ENCODE results near the gene CYP24A1. TPM values are rescaled to one million over a fixed set of nuclear protein-coding genes. Genes with fewer than 3 reads are reported as not detected.

The CYP24A1 gene
- total and polyA plus RNA-seq, 2 of the 13 experiments (the other 11 are each of a cell fraction or from before 2014, with no cell fraction given): 9.4 to 32.7 TPM

DNA sequence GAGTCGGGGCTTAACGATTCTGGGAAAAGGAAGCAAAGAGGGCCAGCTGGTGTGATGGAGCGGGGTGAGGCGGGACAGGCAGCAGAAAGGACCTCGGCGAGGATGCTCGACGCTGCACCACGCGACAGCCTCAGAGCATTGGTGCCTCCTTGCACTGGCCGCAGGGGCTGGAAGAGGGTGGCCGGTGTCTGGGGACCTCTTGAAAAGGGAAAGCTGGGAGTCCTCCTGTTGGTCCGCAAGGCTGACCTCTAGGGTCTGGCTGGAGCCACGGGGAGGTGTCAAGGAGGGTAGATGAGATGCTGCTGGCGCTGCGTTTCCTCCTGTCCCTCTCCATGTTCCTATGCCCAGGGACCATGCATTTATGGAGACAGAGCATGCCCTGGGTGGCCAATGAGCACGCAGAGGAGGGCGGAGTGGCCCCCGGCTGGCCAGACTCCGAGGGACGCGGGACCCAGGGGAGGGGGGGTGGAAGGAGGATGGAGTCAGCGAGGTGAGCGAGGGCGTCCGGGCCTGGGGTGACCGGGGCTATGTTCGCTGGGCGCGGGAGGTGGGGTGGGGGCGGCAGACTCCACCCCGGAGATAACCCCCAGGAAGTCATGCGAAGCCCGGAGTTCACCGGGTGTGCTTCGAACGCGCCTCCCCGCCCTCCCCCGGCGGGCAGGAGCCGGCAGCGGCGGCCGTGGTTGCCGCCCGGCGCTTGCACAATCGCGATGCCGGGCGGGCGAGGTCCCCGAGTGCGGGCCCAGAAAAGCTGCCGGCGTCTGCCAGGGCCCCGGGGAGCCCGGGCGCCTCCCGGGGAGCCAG, at the start of gene CYP24A1 (continued):
- TF ChIP-seq ARID5B (CRISPR knock-in tag; IDR thresholded peaks at IDR 0.05) (peak; percentile 45; the same call in 1 of the 2 replicates), ZBTB34 (CRISPR knock-in tag; IDR thresholded peaks at IDR 0.05) (0 out of 2 replicates have a peak, but pooled peaks have one; percentile 22), ZFY (CRISPR knock-in tag; IDR thresholded peaks at IDR 0.05) (peak; percentile 47; the same call in 1 of the 2 replicates), SKI (IDR thresholded peaks at IDR 0.05; ENCODE audit: partially characterized antibody) (peak; percentile 24), HMGXB4 (CRISPR knock-in tag; IDR thresholded peaks at IDR 0.05; ENCODE audit: borderline replicate concordance in 1 of 2, low read depth in 1 of 2) (no peak), SMAD1 (CRISPR knock-in tag; IDR thresholded peaks at IDR 0.05; ENCODE audit: borderline replicate concordance, low read depth) (0 out of 2 replicates have a peak, but pooled peaks have one; percentile 20), MED1 (CRISPR knock-in tag; IDR thresholded peaks at IDR 0.05) (peak; percentile 41; the same call in 1 of the 2 replicates), SNAI1 (CRISPR knock-in tag; IDR thresholded peaks at IDR 0.05; ENCODE audit: borderline replicate concordance) (no peak), SAP130 (CRISPR knock-in tag; IDR thresholded peaks at IDR 0.05; ENCODE audit: low read depth) (peak; percentile 37; the same call in 1 of the 2 replicates), RARA (CRISPR knock-in tag; IDR thresholded peaks at IDR 0.05) (0 out of 2 replicates have a peak, but pooled peaks have one; percentile 38), PITX1 (CRISPR knock-in tag; IDR thresholded peaks at IDR 0.05) (no peak), SALL1 (CRISPR knock-in tag; IDR thresholded peaks at IDR 0.05) (peak; percentile 33), NFYC (CRISPR knock-in tag; IDR thresholded peaks at IDR 0.05) (peak; percentile 53; the same call in 1 of the 2 replicates), ZSCAN21 (CRISPR knock-in tag; IDR thresholded peaks at IDR 0.05; ENCODE audit: borderline replicate concordance) (0 out of 2 replicates have a peak, but pooled peaks have one; percentile 9)
- TF ChIP-seq, protein P1, sequence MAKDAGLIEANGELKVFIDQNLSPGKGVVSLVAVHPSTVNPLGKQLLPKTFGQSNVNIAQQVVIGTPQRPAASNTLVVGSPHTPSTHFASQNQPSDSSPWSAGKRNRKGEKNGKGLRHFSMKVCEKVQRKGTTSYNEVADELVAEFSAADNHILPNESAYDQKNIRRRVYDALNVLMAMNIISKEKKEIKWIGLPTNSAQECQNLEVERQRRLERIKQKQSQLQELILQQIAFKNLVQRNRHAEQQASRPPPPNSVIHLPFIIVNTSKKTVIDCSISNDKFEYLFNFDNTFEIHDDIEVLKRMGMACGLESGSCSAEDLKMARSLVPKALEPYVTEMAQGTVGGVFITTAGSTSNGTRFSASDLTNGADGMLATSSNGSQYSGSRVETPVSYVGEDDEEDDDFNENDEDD (CRISPR knock-in tag; IDR thresholded peaks at IDR 0.05; ENCODE audit: borderline replicate concordance): peak; percentile 80; the same call in 1 of the 2 replicates
- TF ChIP-seq, protein P2, sequence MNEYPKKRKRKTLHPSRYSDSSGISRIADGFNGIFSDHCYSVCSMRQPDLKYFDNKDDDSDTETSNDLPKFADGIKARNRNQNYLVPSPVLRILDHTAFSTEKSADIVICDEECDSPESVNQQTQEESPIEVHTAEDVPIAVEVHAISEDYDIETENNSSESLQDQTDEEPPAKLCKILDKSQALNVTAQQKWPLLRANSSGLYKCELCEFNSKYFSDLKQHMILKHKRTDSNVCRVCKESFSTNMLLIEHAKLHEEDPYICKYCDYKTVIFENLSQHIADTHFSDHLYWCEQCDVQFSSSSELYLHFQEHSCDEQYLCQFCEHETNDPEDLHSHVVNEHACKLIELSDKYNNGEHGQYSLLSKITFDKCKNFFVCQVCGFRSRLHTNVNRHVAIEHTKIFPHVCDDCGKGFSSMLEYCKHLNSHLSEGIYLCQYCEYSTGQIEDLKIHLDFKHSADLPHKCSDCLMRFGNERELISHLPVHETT (CRISPR knock-in tag; conservative IDR thresholded peaks at IDR 0.05): peak; percentile 66; the same call in 1 of the 2 replicates
